Right forelimb (tissue), 1 donor: Measurements from ENCODE around the gene ARG2.

Experiments
- DNase-seq: peaks from one replicate; pipeline ENCODE4 v3.0.0-alpha.2; 2018

ARG2 gene

GRCh38 chr14:67694791-67695393 is 75.2 kb downstream of the ARG2 start:
- peak; percentile 71 for DNase-seq

GRCh38 chr14:67695394-67695949 is 75.8 kb downstream of the ARG2 start, which contains the start of gene RDH11:
Gene RDH11, minus strand, starts transcription at chr14:67695764. Its CDS starts 61 bp downstream, at chr14:67695703.
- DNase-seq, result peak; percentile 89

- no peak for DNase-seq
Measured at GRCh38 chr14:67697006-67697405, 77.3 kb downstream of the ARG2 start.

GRCh38 chr14:67698179-67698578 is 78.5 kb downstream of the ARG2 start:
- DNase-seq, result no peak
